ENCODE data around the gene EPHA3. TPM values are rescaled to one million over a fixed set of nuclear protein-coding genes. Genes with fewer than 3 reads are reported as not detected.

Gene EPHA3
- total and polyA plus RNA-seq, 9 of the 15 experiments (the other 6 are each of a cell fraction or from before 2014, with no cell fraction given): not detected

DNA sequence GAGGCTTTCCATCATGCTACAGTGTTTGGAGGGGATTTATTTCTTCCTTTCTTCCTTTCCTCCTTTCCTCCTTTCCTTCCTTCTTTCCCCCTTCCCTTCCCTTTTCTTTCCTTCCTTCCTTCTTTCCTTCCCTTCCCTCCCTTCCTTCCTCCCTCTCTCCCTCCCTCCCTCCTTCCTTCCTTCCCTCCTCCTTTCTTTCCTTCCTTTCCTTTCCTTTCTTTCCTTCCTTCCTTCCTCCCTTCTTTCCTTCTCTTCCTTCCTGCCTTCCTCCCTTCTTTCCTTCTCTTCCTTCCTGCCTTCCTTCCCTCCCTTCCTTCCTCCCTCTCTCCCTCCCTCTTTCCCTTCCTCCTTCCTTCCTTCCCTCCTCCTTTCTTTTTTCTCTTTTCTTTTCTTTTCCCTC lies 127.2 kb downstream of the EPHA3 start:
- Histone ChIP-seq H3K4me1 (replicated peaks in 1 of 2; ENCODE audit: control insufficient read depth in 2 of 2, insufficient read depth in 2 of 2, low read length in 2 of 2) (no peaks in the 10 kb centered on the region), H3K9me3 (replicated peaks; ENCODE audit: control insufficient read depth, insufficient read depth, low read depth, low read length) (no peaks in the 10 kb centered on the region), H3K4me3 (no peak overlapping the region), H3K27ac (ENCODE audit: extremely low read depth, low read depth, low read length) (no peak overlapping the region), H3K4me2 (ENCODE audit: insufficient read depth, low read length) (no peak overlapping the region), H3K36me3 (ENCODE audit: control insufficient read depth, insufficient read depth, low read length) (no peaks in the 10 kb centered on the region), H3K79me2 (ENCODE audit: control insufficient read depth, insufficient read depth, low read length) (no peaks in the 10 kb centered on the region), H2AFZ (ENCODE audit: low read depth, low read length) (no peak overlapping the region), H3K9ac (ENCODE audit: insufficient read depth in 1 of 2, low read depth in 2 of 2, low read length in 2 of 2) (no peak overlapping the region), H3K27me3 (ENCODE audit: control insufficient read depth in 2 of 2, insufficient read depth in 2 of 2, low read length in 2 of 2) (no peaks in the 10 kb centered on the region), H3K9me1 (ENCODE audit: control insufficient read depth, insufficient read depth, low read length) (no peaks in the 10 kb centered on the region), H4K20me1 (replicated peaks; ENCODE audit: control insufficient read depth, insufficient read depth, low read length) (no peaks in the 10 kb centered on the region)
- TF ChIP-seq, protein P1, sequence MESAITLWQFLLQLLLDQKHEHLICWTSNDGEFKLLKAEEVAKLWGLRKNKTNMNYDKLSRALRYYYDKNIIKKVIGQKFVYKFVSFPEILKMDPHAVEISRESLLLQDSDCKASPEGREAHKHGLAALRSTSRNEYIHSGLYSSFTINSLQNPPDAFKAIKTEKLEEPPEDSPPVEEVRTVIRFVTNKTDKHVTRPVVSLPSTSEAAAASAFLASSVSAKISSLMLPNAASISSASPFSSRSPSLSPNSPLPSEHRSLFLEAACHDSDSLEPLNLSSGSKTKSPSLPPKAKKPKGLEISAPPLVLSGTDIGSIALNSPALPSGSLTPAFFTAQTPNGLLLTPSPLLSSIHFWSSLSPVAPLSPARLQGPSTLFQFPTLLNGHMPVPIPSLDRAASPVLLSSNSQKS (CRISPR knock-in tag; IDR thresholded peaks at IDR 0.05): no peak
- TF ChIP-seq RHOXF2B (CRISPR knock-in tag; conservative IDR thresholded peaks at IDR 0.05): no peak
- TF ChIP-seq STAT5B (CRISPR knock-in tag; IDR thresholded peaks at IDR 0.05): no peak
- no peak for TF ChIP-seq RBFOX2 (IDR thresholded peaks at IDR 0.05; ENCODE audit: low read depth, low read length)
- no peak for TF ChIP-seq ELF1 (tag; IDR thresholded peaks at IDR 0.05)
- TF ChIP-seq YBX1 (IDR thresholded peaks at IDR 0.05): no peak
- TF ChIP-seq ZNF41 (CRISPR knock-in tag; conservative IDR thresholded peaks at IDR 0.05): no peak
- CTCF ChIA-PET (ENCODE audit: low intra/inter-chr PET ratio): no interaction called here
- intact Hi-C loops (cut with micrococcal nuclease): no loop called here
- ATAC-seq: no peak
- in situ Hi-C loops (cut with MboI): no loop called here
- BruUV-seq (replicated peaks): no TSS peak
- POLR2A ChIA-PET: no interaction called here
- no peak for DNase-seq (ENCODE audit: extremely low read depth in 1 of 4, low spot score in 3 of 4)
- no peak for FAIRE-seq

DNA sequence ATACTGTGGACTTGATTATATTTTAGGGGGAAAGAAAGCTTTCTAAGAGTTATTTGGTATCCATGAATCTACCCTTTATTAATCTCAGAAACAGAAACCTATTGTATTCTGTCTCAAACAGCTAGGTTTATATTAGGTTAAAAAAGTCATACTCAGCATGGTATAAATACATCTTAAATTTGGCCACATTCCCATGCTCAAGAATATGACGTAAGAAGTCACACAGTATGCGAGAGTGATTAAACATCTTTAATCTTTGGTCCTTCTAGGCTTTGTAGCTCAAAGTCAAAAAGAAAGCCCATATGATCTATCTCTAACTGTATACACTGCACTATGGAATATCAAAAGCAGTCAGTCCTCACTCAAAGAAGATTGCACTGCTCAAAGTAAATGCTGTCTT lies 131.4 kb downstream of the EPHA3 start:
- H4K20me1 ChIP-seq (replicated peaks; ENCODE audit: control insufficient read depth, insufficient read depth, low read length): no peaks in the 10 kb centered on the region
- DNase-seq (ENCODE audit: extremely low read depth in 1 of 4, low spot score in 3 of 4) (no peak), ATAC-seq (no peak), FAIRE-seq (no peak)
- intact Hi-C loops (cut with micrococcal nuclease) (no loop called here), in situ Hi-C loops (cut with MboI) (no loop called here)
- BruUV-seq (replicated peaks): no TSS peak
- no peaks in the 10 kb centered on the region for H3K4me1 ChIP-seq (replicated peaks in 1 of 2; ENCODE audit: control insufficient read depth in 2 of 2, insufficient read depth in 2 of 2, low read length in 2 of 2)
- H3K36me3 ChIP-seq (ENCODE audit: control insufficient read depth, insufficient read depth, low read length): no peaks in the 10 kb centered on the region
- H3K9ac ChIP-seq (ENCODE audit: insufficient read depth in 1 of 2, low read depth in 2 of 2, low read length in 2 of 2): no peak overlapping the region
- H3K9me3 ChIP-seq (replicated peaks; ENCODE audit: control insufficient read depth, insufficient read depth, low read depth, low read length): no peaks in the 10 kb centered on the region
- no peaks in the 10 kb centered on the region for H3K9me1 ChIP-seq (ENCODE audit: control insufficient read depth, insufficient read depth, low read length)
- no peak overlapping the region for H3K4me2 ChIP-seq (ENCODE audit: insufficient read depth, low read length)
- no peak overlapping the region for H2AFZ ChIP-seq (ENCODE audit: low read depth, low read length)
- no peaks in the 10 kb centered on the region for H3K27me3 ChIP-seq (ENCODE audit: control insufficient read depth in 2 of 2, insufficient read depth in 2 of 2, low read length in 2 of 2)
- H3K79me2 ChIP-seq (ENCODE audit: control insufficient read depth, insufficient read depth, low read length): no peaks in the 10 kb centered on the region
- H3K27ac ChIP-seq (ENCODE audit: extremely low read depth, low read depth, low read length): no peak overlapping the region
- ChIA-PET POLR2A (no interaction called here), CTCF (ENCODE audit: low intra/inter-chr PET ratio) (no interaction called here)
- H3K4me3 ChIP-seq: no peak overlapping the region
- 0% methylated on average over 2 of the region's 2 CpGs for WGBS (ENCODE audit: insufficient coverage, low coverage, missing lambda C conversion rate)
- TF ChIP-seq, protein P2, sequence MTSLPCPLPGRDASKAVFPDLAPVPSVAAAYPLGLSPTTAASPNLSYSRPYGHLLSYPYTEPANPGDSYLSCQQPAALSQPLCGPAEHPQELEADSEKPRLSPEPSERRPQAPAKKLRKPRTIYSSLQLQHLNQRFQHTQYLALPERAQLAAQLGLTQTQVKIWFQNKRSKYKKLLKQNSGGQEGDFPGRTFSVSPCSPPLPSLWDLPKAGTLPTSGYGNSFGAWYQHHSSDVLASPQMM (CRISPR knock-in tag; IDR thresholded peaks at IDR 0.05): no peak
- TF ChIP-seq, protein P3, sequence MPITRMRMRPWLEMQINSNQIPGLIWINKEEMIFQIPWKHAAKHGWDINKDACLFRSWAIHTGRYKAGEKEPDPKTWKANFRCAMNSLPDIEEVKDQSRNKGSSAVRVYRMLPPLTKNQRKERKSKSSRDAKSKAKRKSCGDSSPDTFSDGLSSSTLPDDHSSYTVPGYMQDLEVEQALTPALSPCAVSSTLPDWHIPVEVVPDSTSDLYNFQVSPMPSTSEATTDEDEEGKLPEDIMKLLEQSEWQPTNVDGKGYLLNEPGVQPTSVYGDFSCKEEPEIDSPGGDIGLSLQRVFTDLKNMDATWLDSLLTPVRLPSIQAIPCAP (CRISPR knock-in tag; IDR thresholded peaks at IDR 0.05; ENCODE audit: borderline replicate concordance): no peak
- TF ChIP-seq ZNF174 (CRISPR knock-in tag; IDR thresholded peaks at IDR 0.05) (no peak), CBFB (CRISPR knock-in tag; IDR thresholded peaks at IDR 0.05) (no peak), BHLHE40 (IDR thresholded peaks at IDR 0.05; ENCODE audit: low read length) (no peak), MED1 (CRISPR knock-in tag; IDR thresholded peaks at IDR 0.05; ENCODE audit: borderline replicate concordance) (no peak), NR4A1 (CRISPR knock-in tag; IDR thresholded peaks at IDR 0.05) (no peak), NR4A1 (tag; IDR thresholded peaks at IDR 0.05) (no peak), CREM (IDR thresholded peaks at IDR 0.05; ENCODE audit: low read depth) (no peak), ZNF551 (CRISPR knock-in tag; IDR thresholded peaks at IDR 0.05) (no peak), TAF7 (tag; IDR thresholded peaks at IDR 0.05) (no peak)

All from K562 (cell line).